GM23248 (cell line): ENCODE results near the gene CDKN2AIPNL.

Experiments
- EZH2 ChIP-seq: fragments of 200-600 bp; sonication (generic); IDR thresholded peaks from 2 replicates; pipeline ENCODE4 v1.6.1; 2018; ENCODE audit warnings: antibody characterized with exemption, mild to moderate bottlenecking; ENCODE audit not compliant: insufficient read depth, poor library complexity, severe bottlenecking
- EZH2phosphoT487 ChIP-seq: fragments of 200-600 bp; sonication (generic); IDR thresholded peaks from 2 replicates; pipeline ENCODE4 v1.6.1; 2018; ENCODE audit warnings: antibody characterized with exemption, moderate library complexity, mild to moderate bottlenecking, low read depth; ENCODE audit not compliant: insufficient read depth

DNA sequence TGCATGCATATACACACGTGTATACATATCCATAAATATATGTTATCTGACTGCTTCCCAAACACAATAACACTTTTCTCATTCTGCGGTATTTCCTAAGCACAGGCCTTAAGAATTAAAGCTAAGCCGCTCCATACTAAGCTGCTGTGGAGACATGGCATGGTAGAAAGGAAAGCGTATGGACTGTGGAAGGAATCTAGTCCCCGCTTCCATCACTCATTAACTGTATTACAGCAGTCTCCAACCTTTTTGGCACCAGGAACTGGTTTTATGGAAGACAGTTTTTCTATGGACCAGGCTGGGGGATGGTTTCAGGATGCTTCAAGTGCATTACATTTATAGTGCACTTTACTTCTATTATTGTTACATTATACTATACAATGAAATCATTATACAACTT is 56.0 kb downstream of the CDKN2AIPNL start:
- TF ChIP-seq EZH2 (no peak), EZH2phosphoT487 (no peak)
